ENCODE results near the gene LDB3.

Gene LDB3

DNA sequence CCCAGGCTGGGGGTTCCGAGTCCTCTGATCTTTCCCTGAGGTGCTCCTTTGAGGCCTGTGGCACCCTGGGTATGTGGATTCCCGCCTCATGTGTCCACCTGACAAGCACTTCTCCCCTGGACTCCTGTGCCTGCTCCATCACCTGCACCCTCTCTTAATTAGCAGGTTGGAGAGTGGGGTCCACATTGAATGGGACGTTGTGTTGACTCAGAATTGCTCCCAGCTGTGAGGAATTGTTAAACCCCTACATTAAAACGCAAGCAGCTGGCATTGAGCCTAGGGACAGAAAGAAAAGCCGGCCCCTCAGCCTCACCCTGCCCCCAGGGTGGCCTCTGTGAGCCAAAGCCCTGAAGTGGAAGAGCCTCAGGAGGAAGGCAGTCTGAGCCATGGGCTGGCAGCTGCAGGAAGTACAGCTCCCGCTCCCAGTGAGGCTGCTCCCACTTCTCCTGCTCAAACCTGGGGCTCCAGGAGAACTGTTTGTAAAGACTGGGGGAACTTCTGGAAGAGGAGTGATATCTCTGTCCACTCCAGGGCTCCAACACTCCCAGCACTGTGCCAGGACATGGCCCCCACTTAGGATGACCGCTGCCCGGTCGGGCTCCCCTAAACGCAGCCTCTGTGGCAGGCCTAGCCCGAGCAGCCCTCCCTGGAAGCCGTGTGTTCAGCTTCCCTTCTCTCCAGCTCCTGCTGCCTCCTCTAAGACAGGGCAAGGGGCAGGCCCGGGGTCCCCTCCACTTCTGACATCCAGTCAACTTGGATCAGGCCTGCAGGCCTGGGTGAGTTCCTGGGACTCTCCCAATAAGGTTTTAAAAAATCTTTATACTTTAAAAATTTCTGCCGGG, 15.7 kb upstream of the LDB3 start:
- peak in 1 of 2 donors; percentile 10 for DNase-seq

GRCh38 chr10:86653379-86653778, 14.9 kb upstream of the LDB3 start:
- no peak for DNase-seq

GRCh38 chr10:86653987-86654386, 14.3 kb upstream of the LDB3 start:
- no peak for DNase-seq

DNA sequence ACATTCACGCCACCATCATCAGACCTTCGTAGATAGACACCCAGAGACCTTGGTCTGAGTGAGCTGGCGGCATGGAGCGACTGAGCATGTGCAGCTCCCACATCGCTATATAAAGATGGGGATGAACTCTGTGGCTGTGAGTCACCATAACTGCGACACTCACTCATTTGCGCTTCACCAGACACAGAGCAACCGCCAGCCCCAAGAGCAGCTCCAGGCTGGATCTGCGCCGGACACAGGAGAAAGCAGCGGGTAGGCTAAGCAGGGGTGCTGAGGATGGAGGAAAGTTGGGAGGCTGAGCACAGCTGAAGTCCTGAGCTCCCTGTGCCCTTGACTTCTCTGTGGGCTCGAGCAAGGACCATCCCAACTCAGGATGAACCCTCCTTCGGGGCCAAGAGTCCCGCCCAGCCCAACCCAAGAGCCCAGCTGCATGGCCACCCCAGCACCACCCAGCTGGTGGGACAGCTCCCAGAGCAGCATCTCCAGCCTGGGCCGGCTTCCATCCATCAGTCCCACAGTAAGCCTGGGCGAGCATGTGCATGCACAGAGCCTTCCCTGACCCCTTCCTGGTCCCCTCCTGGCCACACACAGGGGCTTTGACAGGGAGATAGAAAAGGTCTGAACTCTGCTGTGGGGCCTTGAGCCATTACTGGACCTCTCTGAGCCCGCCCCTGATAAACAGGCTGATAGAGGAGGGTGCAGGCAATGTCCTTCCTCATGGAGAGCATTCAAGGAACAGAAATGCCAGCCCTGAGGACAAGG, 13.7 kb upstream of the LDB3 start, which contains the start of gene OPN4:
Gene OPN4 (plus strand): TSS at position 137 of the 762 bp plus-strand sequence. CDS start 237 bp downstream, at position 374.
- DNase-seq = no peak

DNA sequence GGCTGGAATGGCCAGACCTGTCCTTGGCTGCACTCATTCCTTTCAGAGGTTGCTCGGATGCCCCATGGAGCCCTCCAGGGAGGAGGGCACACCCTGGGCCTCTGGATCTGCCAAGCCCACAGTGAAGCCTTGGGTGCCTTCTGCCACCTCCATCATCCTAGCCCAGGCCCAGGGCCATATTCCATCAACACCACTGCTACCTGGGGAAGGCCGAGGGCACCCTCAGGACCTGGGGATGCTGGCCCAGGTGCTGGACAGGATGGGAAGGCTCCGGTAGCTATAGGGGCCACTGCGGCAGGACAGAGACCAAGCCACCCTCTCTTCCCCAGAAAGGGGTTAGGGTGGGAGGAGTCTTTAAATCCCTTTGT, 13.2 kb upstream of the LDB3 start:
- DNase-seq = no peak

DNA sequence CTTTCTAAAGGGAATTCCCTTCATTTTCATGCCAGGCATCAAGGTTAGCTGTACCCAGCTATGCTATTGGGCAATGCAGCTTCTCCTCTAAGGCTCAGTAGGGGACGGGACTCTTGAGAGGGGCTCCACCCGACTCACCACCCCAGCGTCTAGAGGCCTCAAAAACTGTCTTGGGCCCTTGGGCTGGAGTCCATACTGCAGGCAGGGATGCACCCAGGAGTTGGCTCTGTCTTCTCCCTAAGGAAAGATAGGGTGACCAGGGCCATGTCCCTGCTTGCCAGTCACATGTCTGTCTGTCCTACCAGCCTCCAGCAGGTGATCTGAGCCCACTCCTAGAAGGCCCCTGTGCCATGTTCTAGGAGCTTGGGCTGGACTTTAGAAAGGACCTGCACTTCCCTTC, 12.7 kb upstream of the LDB3 start:
- no peak for DNase-seq

DNA sequence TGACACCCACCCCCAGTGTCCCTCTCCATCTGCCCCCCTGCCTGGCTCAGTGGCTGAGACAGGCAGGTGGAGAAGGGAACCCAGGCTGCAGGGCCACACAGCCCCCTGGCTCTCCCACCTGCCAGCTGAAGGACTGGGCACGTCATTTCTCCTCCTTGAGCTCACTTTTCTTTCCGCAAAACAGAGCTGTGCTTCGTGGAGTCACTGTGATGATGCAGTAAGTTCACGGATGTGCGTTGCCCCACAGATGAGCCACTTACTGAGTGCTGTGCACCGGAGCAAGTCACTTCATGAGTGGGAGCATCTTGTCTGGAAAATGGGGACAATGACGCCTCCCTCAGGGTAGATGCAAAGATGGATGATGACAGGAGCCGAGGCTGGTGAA, 11.3 kb upstream of the LDB3 start:
- no peak for DNase-seq

GRCh38 chr10:86657396-86658011, 10.8 kb upstream of the LDB3 start:
- no peak for DNase-seq

GRCh38 chr10:86658261-86658741, 10.0 kb upstream of the LDB3 start:
- DNase-seq = no peak

GRCh38 chr10:86658751-86659150, 9.6 kb upstream of the LDB3 start:
- no peak for DNase-seq

GRCh38 chr10:86659161-86659691, 9.1 kb upstream of the LDB3 start:
- DNase-seq = no peak

GRCh38 chr10:86659721-86660453, 8.4 kb upstream of the LDB3 start:
- DNase-seq = no peak

DNA sequence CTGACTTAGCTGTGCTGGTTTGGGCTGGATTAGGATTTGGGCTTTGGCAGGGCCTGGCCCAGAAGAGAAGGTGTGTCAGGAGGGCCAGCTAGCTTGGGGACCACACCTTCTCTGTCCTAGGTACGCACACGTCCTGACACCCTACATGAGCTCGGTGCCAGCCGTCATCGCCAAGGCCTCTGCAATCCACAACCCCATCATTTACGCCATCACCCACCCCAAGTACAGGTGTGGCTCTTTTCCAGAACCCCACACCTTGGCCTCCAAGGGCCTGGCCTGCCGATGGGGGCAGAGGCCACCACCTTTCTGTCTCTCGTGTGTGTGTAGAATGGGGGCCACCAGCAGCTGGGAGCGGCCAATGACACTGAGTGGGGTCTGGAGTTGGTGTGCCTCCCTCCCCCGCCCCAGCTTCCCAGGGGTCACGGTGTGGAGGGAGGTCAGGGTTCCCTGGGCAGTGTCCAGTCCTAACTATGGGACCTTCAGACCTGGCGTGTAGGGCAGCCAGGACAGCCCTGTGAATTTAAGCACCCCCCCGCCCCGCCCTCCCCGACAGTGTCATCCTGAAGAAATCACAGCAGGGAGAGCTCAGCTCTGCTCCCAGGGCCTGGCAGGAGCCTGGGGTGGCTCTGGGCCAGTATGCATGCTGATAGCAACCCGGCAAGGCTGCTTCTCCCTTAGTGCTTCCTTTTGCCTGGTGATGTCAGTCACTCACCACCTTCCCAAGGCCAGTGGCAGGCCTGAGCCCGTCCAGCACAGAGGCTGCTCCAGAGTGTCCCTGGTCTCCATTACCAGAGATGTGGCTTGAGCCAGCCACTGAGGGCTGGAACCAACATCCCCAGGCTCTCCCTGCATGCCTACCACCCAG, 6.9 kb upstream of the LDB3 start:
- no peak for DNase-seq

- DNase-seq = no peak
Observed at GRCh38 chr10:86662186-86663045, 5.9 kb upstream of the LDB3 start.

- no peak for DNase-seq
Observed at GRCh38 chr10:86663046-86663345, 5.3 kb upstream of the LDB3 start.

- DNase-seq = no peak
Observed at GRCh38 chr10:86663576-86664339, 4.6 kb upstream of the LDB3 start.

GRCh38 chr10:86664341-86665217, 3.7 kb upstream of the LDB3 start:
- DNase-seq = no peak

- no peak for DNase-seq
Observed at GRCh38 chr10:86665218-86665607, 3.1 kb upstream of the LDB3 start.

DNA sequence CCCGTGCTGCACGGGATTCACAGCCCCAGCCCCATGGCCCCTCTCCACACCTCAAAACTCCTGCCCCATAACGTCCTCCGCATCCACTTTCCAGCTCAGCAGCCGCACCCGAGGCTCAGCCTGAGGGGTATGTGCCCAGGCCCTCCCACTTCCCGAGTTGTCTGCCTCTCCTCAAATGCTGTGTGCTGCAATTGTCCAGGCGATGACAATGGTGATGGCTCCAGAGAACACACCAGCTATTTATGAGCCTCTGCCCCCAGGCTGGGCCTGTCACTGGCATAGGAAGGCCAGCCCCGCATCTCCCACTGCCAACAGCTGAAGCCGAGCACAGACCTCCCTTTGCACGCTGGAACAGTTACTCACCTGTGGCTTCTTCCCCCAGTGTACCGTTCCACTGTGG, 2.4 kb upstream of the LDB3 start:
- DNase-seq = no peak

Measured in CD4-positive, alpha-beta T cell treated with Interleukin-4 for 1 hour (primary cell).